ENCODE measurements around the gene FOXO4. TPM values are rescaled to one million over a fixed set of nuclear protein-coding genes. Genes with fewer than 3 reads are reported as not detected.

FOXO4 gene
- total and polyA plus RNA-seq, 4 donors = 0.50 to 38.2 (median 4.0) TPM

DNA sequence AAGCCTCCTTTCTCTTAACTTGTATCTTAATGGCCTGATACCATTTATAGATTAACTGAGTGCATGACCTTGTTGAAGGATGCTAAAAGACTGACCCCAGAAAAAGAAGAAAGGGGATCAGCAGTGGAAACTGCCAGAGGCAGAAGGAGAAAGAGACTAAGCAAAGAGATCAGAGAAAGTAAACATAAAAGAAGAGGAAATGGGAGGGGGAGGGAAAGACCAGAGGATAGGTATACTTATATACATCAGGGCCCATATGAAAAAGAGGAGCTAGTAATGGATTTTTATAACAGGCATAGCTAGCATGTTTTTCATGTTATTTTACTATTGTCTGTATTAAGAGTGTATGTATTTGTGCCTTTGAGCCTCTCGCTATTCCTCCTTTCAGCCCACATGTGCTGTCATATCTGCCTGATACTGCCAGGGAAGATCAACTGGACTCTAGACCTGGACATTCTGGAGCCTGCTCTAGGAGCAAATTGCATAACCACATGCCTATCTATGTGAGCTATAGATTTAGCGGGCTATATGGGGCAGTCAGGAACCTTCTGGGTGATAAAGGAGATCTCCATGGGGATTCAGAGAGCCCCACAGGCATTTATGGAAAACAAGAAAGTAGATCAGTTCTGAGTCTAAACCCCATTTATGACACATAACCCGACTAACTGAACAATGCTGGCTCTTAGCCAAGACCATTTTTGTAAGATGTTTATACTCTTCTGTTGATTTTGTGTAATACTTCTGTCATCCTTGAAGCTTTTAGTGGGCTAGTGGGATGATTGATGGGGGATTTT, 14.1 kb upstream of the FOXO4 start (continued):
- TF ChIP-seq, protein P1, sequence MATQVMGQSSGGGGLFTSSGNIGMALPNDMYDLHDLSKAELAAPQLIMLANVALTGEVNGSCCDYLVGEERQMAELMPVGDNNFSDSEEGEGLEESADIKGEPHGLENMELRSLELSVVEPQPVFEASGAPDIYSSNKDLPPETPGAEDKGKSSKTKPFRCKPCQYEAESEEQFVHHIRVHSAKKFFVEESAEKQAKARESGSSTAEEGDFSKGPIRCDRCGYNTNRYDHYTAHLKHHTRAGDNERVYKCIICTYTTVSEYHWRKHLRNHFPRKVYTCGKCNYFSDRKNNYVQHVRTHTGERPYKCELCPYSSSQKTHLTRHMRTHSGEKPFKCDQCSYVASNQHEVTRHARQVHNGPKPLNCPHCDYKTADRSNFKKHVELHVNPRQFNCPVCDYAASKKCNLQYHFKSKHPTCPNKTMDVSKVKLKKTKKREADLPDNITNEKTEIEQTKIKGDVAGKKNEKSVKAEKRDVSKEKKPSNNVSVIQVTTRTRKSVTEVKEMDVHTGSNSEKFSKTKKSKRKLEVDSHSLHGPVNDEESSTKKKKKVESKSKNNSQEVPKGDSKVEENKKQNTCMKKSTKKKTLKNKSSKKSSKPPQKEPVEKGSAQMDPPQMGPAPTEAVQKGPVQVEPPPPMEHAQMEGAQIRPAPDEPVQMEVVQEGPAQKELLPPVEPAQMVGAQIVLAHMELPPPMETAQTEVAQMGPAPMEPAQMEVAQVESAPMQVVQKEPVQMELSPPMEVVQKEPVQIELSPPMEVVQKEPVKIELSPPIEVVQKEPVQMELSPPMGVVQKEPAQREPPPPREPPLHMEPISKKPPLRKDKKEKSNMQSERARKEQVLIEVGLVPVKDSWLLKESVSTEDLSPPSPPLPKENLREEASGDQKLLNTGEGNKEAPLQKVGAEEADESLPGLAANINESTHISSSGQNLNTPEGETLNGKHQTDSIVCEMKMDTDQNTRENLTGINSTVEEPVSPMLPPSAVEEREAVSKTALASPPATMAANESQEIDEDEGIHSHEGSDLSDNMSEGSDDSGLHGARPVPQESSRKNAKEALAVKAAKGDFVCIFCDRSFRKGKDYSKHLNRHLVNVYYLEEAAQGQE (IDR thresholded peaks at IDR 0.05) = no peak

DNA sequence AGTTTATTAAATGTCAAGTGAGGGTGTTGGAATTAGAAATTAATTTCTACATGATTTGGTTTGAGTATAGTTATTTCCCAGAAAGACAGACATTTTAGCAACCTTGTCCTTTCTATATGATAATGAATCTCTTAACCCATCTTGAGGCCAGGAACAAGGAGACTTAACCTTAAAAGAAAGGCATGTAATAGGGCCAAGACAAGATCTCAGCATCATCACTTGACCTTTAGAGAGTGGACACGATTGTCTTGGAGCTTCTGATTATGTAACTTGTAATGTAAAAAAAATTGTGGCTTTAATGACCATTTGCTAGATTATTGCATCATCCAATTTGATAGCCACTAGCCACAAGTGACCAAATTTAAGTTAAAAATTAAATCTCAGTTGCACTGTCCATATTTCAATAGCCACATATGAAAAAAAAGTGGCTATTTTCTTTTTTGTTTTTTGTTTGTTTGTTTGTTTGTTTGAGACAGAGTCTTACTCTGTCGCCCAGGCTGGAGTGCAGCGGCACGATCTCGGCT, 13.5 kb upstream of the FOXO4 start:
- Histone ChIP-seq H3K4me1 (ENCODE audit: control insufficient read depth in 4 of 4, insufficient read depth in 4 of 4, low read length in 3 of 4) (no peaks in the 10 kb centered on the region), H3K9ac (ENCODE audit: low read depth in 1 of 2, low read length in 2 of 2) (no peak overlapping the region), H3K27me3 (ENCODE audit: control insufficient read depth in 4 of 4, insufficient read depth in 4 of 4, low read length in 3 of 4) (no peaks in the 10 kb centered on the region), H3K36me3 (ENCODE audit: control insufficient read depth in 4 of 4, insufficient read depth in 3 of 4, low read depth in 1 of 4, low read length in 3 of 4) (no peaks in the 10 kb centered on the region), H3K9me3 (ENCODE audit: control insufficient read depth in 4 of 4, low read length in 3 of 4) (no peaks in the 10 kb centered on the region), H3K4me3 (ENCODE audit: low read depth in 1 of 3, low read length in 3 of 3) (no peak overlapping the region), H3K27ac (ENCODE audit: low read depth in 1 of 2, low read length in 2 of 2) (no peak overlapping the region)
- no peak for TF ChIP-seq JUND (IDR thresholded peaks at IDR 0.05)
- TF ChIP-seq SP1 (IDR thresholded peaks at IDR 0.05) = no peak
- no peak for TF ChIP-seq EGR1 (IDR thresholded peaks at IDR 0.05; ENCODE audit: low read depth in 2 of 2)
- TF ChIP-seq RXRA (IDR thresholded peaks at IDR 0.05) = no peak
- TF ChIP-seq, protein P2, sequence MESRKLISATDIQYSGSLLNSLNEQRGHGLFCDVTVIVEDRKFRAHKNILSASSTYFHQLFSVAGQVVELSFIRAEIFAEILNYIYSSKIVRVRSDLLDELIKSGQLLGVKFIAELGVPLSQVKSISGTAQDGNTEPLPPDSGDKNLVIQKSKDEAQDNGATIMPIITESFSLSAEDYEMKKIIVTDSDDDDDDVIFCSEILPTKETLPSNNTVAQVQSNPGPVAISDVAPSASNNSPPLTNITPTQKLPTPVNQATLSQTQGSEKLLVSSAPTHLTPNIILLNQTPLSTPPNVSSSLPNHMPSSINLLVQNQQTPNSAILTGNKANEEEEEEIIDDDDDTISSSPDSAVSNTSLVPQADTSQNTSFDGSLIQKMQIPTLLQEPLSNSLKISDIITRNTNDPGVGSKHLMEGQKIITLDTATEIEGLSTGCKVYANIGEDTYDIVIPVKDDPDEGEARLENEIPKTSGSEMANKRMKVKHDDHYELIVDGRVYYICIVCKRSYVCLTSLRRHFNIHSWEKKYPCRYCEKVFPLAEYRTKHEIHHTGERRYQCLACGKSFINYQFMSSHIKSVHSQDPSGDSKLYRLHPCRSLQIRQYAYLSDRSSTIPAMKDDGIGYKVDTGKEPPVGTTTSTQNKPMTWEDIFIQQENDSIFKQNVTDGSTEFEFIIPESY (IDR thresholded peaks at IDR 0.05) = no peak
- TF ChIP-seq RAD21 (IDR thresholded peaks at IDR 0.05) = no peak
- TF ChIP-seq HNF4A (conservative IDR thresholded peaks at IDR 0.05) = no peak
- TF ChIP-seq, protein P3, sequence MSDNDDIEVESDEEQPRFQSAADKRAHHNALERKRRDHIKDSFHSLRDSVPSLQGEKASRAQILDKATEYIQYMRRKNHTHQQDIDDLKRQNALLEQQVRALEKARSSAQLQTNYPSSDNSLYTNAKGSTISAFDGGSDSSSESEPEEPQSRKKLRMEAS (IDR thresholded peaks at IDR 0.05) = no peak
- no peak for TF ChIP-seq GABPA (IDR thresholded peaks at IDR 0.05 in 1 of 2, conservative IDR thresholded peaks at IDR 0.05 in 1 of 2)
- TF ChIP-seq FOXA2 (IDR thresholded peaks at IDR 0.05) = no peak
- TF ChIP-seq, protein P4, sequence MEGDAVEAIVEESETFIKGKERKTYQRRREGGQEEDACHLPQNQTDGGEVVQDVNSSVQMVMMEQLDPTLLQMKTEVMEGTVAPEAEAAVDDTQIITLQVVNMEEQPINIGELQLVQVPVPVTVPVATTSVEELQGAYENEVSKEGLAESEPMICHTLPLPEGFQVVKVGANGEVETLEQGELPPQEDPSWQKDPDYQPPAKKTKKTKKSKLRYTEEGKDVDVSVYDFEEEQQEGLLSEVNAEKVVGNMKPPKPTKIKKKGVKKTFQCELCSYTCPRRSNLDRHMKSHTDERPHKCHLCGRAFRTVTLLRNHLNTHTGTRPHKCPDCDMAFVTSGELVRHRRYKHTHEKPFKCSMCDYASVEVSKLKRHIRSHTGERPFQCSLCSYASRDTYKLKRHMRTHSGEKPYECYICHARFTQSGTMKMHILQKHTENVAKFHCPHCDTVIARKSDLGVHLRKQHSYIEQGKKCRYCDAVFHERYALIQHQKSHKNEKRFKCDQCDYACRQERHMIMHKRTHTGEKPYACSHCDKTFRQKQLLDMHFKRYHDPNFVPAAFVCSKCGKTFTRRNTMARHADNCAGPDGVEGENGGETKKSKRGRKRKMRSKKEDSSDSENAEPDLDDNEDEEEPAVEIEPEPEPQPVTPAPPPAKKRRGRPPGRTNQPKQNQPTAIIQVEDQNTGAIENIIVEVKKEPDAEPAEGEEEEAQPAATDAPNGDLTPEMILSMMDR (IDR thresholded peaks at IDR 0.05; ENCODE audit: low read depth, low read length, missing input control) = no peak
- TF ChIP-seq, protein P5, sequence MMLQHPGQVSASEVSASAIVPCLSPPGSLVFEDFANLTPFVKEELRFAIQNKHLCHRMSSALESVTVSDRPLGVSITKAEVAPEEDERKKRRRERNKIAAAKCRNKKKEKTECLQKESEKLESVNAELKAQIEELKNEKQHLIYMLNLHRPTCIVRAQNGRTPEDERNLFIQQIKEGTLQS (IDR thresholded peaks at IDR 0.05) = no peak
- TF ChIP-seq HNF4G (IDR thresholded peaks at IDR 0.05) = no peak
- no peak for TF ChIP-seq TAF1 (conservative IDR thresholded peaks at IDR 0.05)
- no peak for TF ChIP-seq YY1 (IDR thresholded peaks at IDR 0.05)
- TF ChIP-seq, protein P1 (IDR thresholded peaks at IDR 0.05) = no peak
- TF ChIP-seq FOXA1 (IDR thresholded peaks at IDR 0.05) = no peak
- no peak for TF ChIP-seq NR2F2 (IDR thresholded peaks at IDR 0.05)
- 88% methylated on average over 5 of the region's 5 CpGs for WGBS
- no peak for DNase-seq (ENCODE audit: low spot score)
